PC-9 (cell line): ENCODE results near the gene ERCC5.

Source experiments
- EZH2 ChIP-seq: fragments of 200-600 bp; sonication (generic); IDR thresholded peaks from 2 replicates; pipeline ENCODE4 v1.8.0; 2017; ENCODE audit warnings: antibody characterized with exemption, low read depth
- TF ChIP-seq, protein P1 (sequence below): fragments of 200-600 bp; sonication (generic); conservative IDR thresholded peaks from 2 replicates; pipeline ENCODE4 v1.6.1; 2017; ENCODE audit warnings: mixed run types, antibody characterized with exemption, mild to moderate bottlenecking, moderate library complexity

- TF ChIP-seq, protein P1, sequence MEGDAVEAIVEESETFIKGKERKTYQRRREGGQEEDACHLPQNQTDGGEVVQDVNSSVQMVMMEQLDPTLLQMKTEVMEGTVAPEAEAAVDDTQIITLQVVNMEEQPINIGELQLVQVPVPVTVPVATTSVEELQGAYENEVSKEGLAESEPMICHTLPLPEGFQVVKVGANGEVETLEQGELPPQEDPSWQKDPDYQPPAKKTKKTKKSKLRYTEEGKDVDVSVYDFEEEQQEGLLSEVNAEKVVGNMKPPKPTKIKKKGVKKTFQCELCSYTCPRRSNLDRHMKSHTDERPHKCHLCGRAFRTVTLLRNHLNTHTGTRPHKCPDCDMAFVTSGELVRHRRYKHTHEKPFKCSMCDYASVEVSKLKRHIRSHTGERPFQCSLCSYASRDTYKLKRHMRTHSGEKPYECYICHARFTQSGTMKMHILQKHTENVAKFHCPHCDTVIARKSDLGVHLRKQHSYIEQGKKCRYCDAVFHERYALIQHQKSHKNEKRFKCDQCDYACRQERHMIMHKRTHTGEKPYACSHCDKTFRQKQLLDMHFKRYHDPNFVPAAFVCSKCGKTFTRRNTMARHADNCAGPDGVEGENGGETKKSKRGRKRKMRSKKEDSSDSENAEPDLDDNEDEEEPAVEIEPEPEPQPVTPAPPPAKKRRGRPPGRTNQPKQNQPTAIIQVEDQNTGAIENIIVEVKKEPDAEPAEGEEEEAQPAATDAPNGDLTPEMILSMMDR: no peak
- no peak for TF ChIP-seq EZH2
Measured at GRCh38 chr13:102846261-102847015, 606 bp downstream of the ERCC5 start.
